T follicular helper cell (primary cell): ENCODE data around the gene ZNF821.
"Not testable (repeated sequence)": the region's sequence is repeated elsewhere in the genome, so short reads cannot be mapped to it uniquely, and the experiment has no call there.

ENCODE experiments used
- DNase-seq: peaks from one replicate; pipeline ENCODE4 v3.0.0-alpha.2; 2020; ENCODE audit warnings: low read depth

Gene ZNF821

DNA sequence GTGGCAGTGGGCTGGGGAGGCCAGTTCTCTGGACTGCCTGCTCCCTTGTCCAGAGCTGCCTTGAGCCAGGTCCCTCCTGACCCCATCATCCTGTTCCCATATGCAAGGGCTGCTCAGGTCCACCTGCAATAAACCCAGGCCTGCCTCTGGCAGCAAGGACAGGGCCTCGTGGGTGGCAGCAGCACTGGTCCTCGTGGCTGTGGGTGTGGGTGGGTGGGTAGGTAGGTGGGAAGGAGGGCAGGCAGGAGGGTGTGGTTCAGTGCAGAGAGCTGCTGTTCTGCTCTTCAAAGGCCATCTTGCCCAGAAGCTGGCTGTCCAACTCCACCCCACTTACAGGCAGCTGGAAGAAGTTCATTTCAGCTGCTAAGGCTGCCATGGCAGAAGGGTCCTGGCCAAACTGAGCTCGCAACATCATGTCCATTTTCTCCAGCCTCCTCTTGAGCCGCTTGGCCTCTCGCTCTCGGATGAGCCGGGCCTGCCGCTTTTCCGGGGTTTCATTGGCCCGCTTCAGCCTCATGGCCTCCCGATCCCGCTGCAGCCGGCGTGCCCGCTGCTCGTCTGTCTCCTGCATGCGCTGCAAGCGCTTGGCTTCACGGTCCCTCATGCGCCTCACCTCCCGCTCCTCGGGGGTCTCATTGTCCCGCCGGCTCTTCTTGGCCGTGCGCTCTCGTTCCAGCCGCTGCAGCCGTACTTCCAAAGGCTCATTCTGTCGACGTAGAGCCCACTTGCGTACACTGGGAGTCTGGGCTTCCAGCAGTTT is 24.0 kb downstream of the ZNF821 start:
- no peak for DNase-seq

DNA sequence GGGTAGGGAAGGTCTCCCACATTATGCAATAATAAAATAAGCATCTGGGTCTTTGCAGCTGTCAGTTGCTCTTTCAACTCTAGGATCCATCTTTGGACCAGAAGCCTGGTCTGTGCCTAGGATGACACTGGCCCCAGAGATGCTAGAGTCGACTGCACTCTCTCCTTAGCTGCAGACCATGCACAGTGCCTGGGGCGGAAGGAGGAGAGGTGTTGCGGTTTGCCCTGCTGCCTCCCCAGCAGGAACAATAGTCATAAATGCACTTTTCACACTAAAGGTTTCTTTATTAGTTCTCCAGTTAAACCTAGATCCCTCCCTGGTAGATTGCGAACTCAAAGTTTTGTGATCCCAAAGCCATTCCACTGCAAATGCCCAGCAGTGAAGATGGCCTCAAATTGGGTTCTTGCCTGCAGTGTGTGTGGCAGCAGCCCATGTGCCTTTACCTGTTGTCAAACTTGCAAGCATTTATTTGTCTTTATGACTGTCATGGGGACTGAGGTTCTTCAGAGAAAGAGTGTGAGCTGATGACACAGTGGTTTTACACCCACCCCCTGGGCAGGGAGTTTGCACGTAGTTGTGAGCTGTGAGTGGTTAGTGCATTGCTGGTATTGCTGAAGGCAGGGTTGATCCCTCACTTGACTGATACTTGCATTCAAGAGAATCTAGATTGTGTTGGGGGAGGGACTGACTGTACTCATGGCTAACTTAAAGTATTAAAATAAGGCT is 27.9 kb downstream of the ZNF821 start:
- DNase-seq, result no peak

GRCh38 chr16:71854369-71854948 is 29.5 kb downstream of the ZNF821 start:
- DNase-seq, result no peak

- DNase-seq, result no peak
These were observed 30.6 kb downstream of the ZNF821 start for GRCh38 chr16:71853413-71853812.

DNA sequence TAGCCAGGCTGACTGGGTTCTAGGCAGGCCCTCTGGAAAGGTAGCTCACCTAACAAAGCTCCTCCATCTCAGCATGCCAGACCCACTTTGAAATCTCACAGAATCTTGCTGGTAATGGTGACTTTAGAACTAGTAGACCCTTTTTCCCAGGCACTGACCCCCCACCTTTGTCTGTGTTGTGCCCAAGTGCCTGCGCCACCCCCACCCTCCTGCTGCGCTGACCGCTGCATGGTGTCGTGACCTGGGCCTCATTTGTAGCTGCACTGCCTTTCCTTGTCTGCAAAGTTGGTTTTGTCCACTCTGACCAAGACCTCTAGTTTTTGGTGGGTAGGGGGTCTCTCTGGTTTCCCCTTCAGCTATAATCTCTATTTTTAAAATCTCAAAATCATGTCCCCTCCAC is 31.4 kb downstream of the ZNF821 start:
- no peak for DNase-seq

DNA sequence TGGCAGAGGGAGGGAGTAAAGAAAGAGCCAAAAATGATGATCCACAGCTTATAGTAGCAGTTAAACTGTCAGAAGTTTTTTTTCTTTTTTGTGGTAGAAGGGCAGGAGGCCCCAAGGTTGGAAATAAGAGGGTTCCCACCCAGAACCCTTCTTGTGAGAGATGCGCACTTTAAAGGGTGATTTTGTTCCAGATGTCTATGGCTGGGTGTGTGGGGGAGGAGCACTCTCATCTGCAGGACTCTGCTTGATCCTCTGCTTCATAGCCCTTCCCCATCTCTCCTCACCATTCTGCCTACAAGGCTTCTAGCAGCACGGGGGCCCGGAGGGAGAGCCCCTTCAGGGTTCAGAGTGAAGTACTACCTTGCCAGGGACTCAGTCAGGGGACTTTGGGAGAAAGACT is 31.8 kb downstream of the ZNF821 start:
- DNase-seq, result no peak

- DNase-seq, result no peak
These were observed 32.2 kb downstream of the ZNF821 start for GRCh38 chr16:71851746-71852145.

- no peak for DNase-seq
These were observed 35.4 kb downstream of the ZNF821 start for GRCh38 chr16:71848622-71849021.

DNA sequence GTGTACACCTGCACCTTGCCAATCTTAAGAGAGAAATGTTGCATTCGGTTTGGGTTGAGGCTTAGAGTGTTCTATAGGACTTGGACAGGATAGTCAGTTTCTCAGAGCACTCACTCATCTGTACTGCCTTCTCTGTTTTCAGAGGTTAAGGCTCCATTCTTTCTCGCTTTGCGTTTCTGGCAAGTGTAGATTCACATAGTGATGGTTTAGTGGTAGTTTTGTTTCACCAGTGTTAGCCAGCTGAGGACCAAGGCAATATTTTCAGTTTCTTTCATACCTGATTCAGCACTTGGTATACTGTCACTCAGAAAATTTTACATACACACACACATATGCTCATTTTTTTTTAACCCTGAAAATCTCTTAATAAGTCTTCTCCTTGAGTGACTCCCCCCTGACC is 36.9 kb downstream of the ZNF821 start:
- no peak for DNase-seq

DNA sequence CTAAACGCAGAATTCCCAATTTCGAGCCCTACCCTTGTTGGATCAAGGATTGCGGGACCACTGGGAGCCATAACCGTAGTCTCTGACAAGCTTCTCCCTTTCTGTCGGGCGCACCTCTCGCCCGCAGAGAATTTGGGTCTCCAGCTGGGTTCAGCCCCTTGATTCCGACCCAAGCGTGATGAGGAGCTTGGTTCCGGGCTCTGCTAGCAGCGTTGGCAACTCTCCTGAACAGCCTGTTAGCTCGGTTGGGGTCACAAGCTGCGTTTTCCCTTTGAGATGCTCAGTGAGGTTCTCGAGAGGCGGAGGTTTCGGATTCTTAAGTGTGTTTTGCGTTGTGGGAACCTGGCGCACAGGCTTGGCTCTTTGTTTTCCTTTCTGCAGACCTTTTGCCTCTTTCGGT is 37.6 kb downstream of the ZNF821 start:
- no peak for DNase-seq

DNA sequence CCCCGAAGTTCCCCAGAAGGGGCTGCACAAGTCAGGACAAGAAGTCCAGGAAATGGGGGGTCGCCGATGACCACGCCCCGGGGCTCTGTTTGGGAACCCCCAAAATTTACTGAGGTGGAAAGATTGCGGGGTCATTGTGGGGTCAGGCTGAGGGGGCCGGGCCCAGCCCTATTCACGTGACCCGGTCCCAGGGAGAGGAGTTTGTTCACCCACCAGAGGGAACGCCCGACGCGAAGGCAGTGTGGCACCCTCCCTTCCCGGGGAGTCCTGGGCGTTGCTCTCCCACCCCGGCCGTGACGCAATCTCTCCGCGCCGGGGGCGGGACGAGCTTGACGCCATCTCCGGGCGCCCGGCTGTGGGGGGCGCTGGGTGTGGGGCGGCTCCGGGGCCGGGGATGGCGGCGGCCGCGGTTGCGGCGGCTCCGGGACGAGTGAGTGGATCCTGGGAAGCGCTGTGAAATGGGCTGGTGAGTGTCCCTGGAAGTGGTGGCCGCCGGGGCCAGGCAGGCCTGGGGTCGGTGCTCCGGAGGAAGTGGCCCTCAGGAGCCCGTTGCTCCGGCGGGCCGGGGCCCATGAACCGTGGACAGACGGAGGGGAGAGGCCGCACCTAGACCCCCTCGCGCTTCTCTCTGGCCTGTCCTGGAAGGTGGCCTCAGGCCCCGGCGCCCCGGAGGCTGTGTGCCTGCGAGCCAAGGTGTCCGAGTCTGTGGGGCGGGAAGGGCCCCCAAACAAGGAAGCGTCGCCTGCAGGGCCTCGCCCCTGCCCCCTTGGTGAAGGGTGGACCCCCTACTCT is 38.1 kb downstream of the ZNF821 start, which contains the start of gene ATXN1L:
ATXN1L (plus strand) TSS at position 338 of the 792 bp plus-strand sequence. CDS start 3,765 bp downstream, outside the sequence.
- DNase-seq, result peak; percentile 89

- DNase-seq, result no peak
These were observed 40.4 kb downstream of the ZNF821 start for GRCh38 chr16:71843572-71843971.

GRCh38 chr16:71840052-71840451 is 43.9 kb downstream of the ZNF821 start:
- DNase-seq, result no peak

- DNase-seq, result no peak
These were observed 46.8 kb downstream of the ZNF821 start for GRCh38 chr16:71837150-71837549.

GRCh38 chr16:71834291-71834690 is 49.7 kb downstream of the ZNF821 start:
- DNase-seq, result no peak

GRCh38 chr16:71832112-71832511 is 51.9 kb downstream of the ZNF821 start:
- DNase-seq, result not testable (repeated sequence)

DNA sequence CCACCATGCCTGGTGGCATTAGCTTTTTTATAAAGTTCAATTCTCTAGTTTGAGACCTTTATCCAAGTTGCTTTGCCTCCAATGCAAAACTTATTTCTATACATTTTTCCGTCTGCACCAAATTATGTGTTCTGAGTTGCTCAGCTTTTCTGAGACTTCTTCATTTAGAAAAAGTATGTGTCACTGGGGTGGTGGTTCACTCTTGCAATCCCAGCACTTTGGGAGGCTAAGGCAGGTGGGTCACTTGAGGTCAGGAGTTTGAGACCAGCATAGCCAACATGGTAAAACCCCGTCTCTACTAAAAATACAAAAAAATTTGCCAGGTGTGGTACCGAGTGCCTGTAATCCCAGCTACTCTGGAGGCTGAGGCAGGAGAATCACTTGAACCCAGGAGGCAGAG is 52.3 kb downstream of the ZNF821 start:
- DNase-seq, result not testable (repeated sequence)

DNA sequence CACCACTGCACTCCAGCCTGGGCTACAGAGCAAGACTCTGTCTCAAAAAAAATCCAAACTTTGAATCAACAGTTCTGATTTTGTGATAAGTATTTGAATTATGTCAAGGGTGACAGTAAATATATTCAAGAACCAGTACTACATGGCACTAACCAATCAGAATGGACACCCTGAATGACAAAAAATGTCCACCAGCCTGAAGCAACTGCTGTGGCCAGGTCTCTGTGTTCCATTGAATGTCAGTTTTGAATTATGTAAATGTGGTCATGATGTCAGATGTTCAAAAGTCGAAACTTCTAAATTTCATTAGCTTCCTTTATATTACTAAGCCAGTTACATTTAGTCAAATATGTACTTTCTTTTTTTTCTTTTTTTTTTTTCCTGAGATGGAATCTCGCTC is 53.6 kb downstream of the ZNF821 start:
- no peak for DNase-seq

DNA sequence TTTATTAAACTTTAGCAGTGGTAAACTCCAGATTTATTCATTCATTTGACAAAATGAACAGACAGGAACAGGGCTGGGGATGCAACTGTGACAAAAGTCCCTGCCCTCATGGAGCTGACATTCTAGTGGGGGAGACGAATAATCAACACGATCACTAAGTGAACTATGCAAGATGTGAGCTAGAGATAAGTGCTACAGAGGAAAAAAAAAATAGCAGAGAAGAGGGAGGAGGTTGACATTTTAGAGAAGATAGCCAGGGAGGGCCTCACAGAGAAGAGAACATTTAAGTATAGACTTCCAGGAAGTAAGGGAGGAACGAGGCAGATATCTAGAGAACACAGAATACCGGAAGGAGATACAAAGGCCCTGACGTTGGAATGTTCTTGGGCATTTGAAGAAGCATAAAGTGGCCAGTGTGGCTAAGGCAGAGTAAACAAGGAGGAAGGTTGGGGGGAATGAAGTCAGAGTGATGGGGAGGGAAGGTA is 57.4 kb downstream of the ZNF821 start:
- DNase-seq, result no peak

DNA sequence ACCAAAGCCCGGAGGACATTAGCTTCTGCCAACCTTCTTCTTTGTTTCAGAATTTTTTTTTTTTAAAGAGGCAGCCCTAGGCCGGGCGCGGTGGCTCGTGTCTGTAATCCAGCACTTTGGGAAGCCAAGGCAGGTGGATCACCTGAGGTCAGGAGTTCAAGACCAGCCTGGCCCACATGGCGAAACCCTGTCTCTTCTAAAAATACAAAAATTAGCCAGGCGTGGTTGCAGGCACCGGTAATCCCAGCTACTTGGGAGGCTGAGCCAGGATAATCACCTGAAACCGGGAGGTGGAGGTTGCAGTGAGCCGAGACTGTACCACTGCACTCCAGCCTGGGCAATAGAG is 66.9 kb downstream of the ZNF821 start:
- not testable (repeated sequence) for DNase-seq

- DNase-seq, result no peak
These were observed 72.7 kb downstream of the ZNF821 start for GRCh38 chr16:71811261-71811803.

- DNase-seq, result not testable (repeated sequence)
These were observed 73.8 kb downstream of the ZNF821 start for GRCh38 chr16:71810155-71810530.
